Transverse colon (tissue), 4 donors: ENCODE data around the gene HTR3B. TPM values are rescaled to one million over a fixed set of nuclear protein-coding genes. Genes with fewer than 3 reads are reported as not detected.

Experiments
- DNase-seq: peaks from one replicate; pipeline ENCODE4 v3.0.0-alpha.2; 2019
- H3K27ac ChIP-seq, 4 donors: fragments of 200-600 bp; sonication (generic); 2 replicates each; pipeline ENCODE4 v1.5.1; 2016 to 2018; ENCODE audit warnings: inconsistent platforms in 4 of 4
- H3K27me3 ChIP-seq: fragments of 200-600 bp; sonication (generic); 2 replicates; pipeline ENCODE4 v1.5.1; 2017; ENCODE audit warnings: inconsistent platforms
- H3K36me3 ChIP-seq, 4 donors: fragments of 200-600 bp; sonication (generic); 2 replicates each; pipeline ENCODE4 v1.5.1; 2017 to 2019; ENCODE audit warnings: inconsistent platforms in 4 of 4
- H3K4me1 ChIP-seq, 4 donors: fragments of 200-600 bp; sonication (generic); 2 replicates each; pipeline ENCODE4 v1.5.1; 2017 to 2020; ENCODE audit warnings: inconsistent platforms in 4 of 4
- H3K4me3 ChIP-seq, 4 donors: fragments of 200-600 bp; sonication (generic); 1 replicate in 1 of 4; 2 replicates in 3 of 4; pipeline versions ENCODE4 v1.5.1 to v1.6.1; 2017 to 2019; ENCODE audit warnings: inconsistent platforms in 4 of 4
- H3K9me3 ChIP-seq, 2 donors: fragments of 200-600 bp; sonication (generic); 2 replicates each; pipeline ENCODE4 v1.5.1; 2017 to 2019; ENCODE audit warnings: inconsistent platforms in 2 of 2
- CTCF ChIP-seq, 5 experiments: fragments of 200-600 bp in 3 of 5; fragments of 450-650 bp in 2 of 5; sonication (generic) in 3 of 5; IDR thresholded peaks; 1 replicate in 2 of 5; 2 replicates in 3 of 5; pipeline ENCODE4 v1.5.1; 2016 to 2017; ENCODE audit warnings: antibody characterized with exemption in 5 of 5, inconsistent platforms in 3 of 5, mild to moderate bottlenecking in 2 of 5, moderate library complexity in 1 of 5
- EP300 ChIP-seq: sonication (generic); formaldehyde crosslinking; IDR thresholded peaks from one replicate; pipeline ENCODE4 v1.6.1; 2017; ENCODE audit warnings: antibody characterized with exemption, low read depth
- POLR2A ChIP-seq: fragments of 450-650 bp; IDR thresholded peaks from one replicate; pipeline ENCODE4 v1.6.1; 2016; ENCODE audit warnings: antibody characterized with exemption, mild to moderate bottlenecking, moderate library complexity
- POLR2AphosphoS5 ChIP-seq, 3 donors: sonication (generic); formaldehyde crosslinking; IDR thresholded peaks; one replicate each; pipeline ENCODE4 v1.6.1; 2016; ENCODE audit warnings: antibody characterized with exemption in 3 of 3
- WGBS, 2 donors: methylation state at CpG; one replicate each; pipeline ENCODE4 v1.1.5; 2018; ENCODE audit warnings: low coverage in 1 of 2; 5-methylcytosine and 5-hydroxymethylcytosine counted together
- in situ Hi-C, 4 donors: fragments of 200-750 bp; cut with MboI; loops; one replicate each; pipeline versions ENCODE4 v1.15.0 to v1.15.1; 2017; ENCODE audit warnings: low sequenced_read_pairs in 3 of 4, low pct_ligation_motif_present in 1 of 4, low pct_unique_long_range_greater_than_20kb in 1 of 4
- intact Hi-C: fragments of 100-400 bp; cut with DNase I; formaldehyde crosslinking; loops from one replicate; pipeline ENCODE4 v1.15.1; 2023; ENCODE audit warnings: low total_unique reads
- total RNA-seq, 4 donors: library from RNA; depleted of rRNA; stranded (reverse); fragments of >200 nt; gene quantifications; one replicate each; pipeline ENCODE4 v1.1.0, GENCODE V29; 2016

HTR3B gene
- total RNA-seq, 4 donors from 2014 or later: 0.14 TPM; not detected in 3

GRCh38 chr11:113873236-113873626, 31.4 kb upstream of the HTR3B start:
- 33 to 52% methylated on average over 5 of the region's 5 CpGs for WGBS, 2 donors
- DNase-seq: no peak
- TF ChIP-seq POLR2A (no peak), EP300 (no peak), POLR2AphosphoS5 (IDR thresholded peaks at IDR 0.05) (no peak), CTCF (IDR thresholded peaks at IDR 0.05) (no peak)
- peak overlapping the region in 1 of 4 donors; percentile 17 for H3K4me3 ChIP-seq
- H3K27me3 ChIP-seq: no peaks in the 10 kb centered on the region
- intact Hi-C loops: no loop called here
- peaks cover 4 to 24% (median 14%) of the 10 kb centered on the region in 4 donors for H3K4me1 ChIP-seq
- in situ Hi-C loops: no loop called here
- no peaks in the 10 kb centered on the region for H3K9me3 ChIP-seq
- peak overlapping the region in 2 of 4 donors; percentile 6 to 8 for H3K27ac ChIP-seq
- H3K36me3 ChIP-seq: no peaks in the 10 kb centered on the region

- intact Hi-C loops (no loop called here), in situ Hi-C loops (no loop called here)
- 92% methylated on average over 19 of the region's 19 CpGs; no CpG with 5 or more reads in 1 of the 2 donors for WGBS, 2 donors
- Histone ChIP-seq H3K9me3 (no peaks in the 10 kb centered on the region), H3K27ac (peak overlapping the region in 1 of 4 donors; percentile 95), H3K4me1 (peaks cover 4 to 24% (median 14%) of the 10 kb centered on the region in 4 donors), H3K4me3 (peak overlapping the region in 2 of 4 donors; percentile 73 to 77), H3K27me3 (no peaks in the 10 kb centered on the region), H3K36me3 (no peaks in the 10 kb centered on the region)
- no peak for DNase-seq
- TF ChIP-seq CTCF (IDR thresholded peaks at IDR 0.05): no peak
Measured at GRCh38 chr11:113874096-113874495, 30.5 kb upstream of the HTR3B start.

DNA sequence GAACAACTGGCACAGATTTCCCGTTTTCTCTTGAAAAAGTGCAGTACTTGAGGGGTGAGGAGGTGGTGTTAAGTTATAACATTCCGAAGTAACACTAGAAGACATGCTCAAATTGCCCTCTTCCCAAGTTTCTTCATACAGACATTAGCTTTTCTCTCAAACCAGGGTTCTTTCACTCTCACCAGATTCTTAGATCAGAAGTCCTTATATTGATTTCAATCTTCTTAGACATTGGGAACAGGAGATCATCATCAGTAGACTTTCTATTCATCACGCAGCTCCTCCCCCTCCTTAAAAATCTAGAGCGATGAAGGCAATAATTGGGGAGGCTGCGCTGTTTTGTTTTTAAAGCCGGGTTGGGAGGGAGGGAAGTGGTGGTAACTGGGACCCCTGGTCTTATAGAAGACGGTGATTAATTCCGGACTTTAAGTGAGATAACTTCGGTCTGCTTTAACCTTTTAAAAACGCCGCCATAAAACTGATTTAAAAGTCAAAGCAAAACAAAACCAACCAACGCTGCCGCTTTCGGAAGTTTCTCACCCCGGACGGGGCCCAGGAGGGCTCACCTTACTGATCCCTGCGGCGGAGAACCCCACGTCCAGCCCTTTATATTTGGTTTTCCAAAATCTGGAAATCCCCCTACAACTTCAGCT, 29.9 kb upstream of the HTR3B start:
- H3K4me1 ChIP-seq: peaks cover 4 to 24% (median 14%) of the 10 kb centered on the region in 4 donors
- no peaks in the 10 kb centered on the region for H3K27me3 ChIP-seq
- peak overlapping the region; percentile 80 to 95 (median 88) for H3K27ac ChIP-seq
- H3K9me3 ChIP-seq: no peaks in the 10 kb centered on the region
- intact Hi-C loops: no loop called here
- TF ChIP-seq CTCF (IDR thresholded peaks at IDR 0.05) (peak in 1 of 5 experiments; percentile 12), EP300 (no peak)
- WGBS, 2 donors: 4 to 11% methylated on average over 4 to 19 of the region's 19 CpGs
- no peaks in the 10 kb centered on the region for H3K36me3 ChIP-seq
- in situ Hi-C loops: loop anchor here in 1 of 4 donors (25.0 kb wide), 1 partner anchor 388 kb away; no protein-coding TSS in a partner anchor
- DNase-seq: no peak
- H3K4me3 ChIP-seq: peak overlapping the region; percentile 73 to 81 (median 76)

- peak within 1 kb of the TSS; percentile 73 to 81 (median 76) for H3K4me3 ChIP-seq
- no peaks in the 10 kb centered on the region for H3K9me3 ChIP-seq
- no peaks in the 10 kb centered on the region for H3K36me3 ChIP-seq
- intact Hi-C loops (no loop called here), in situ Hi-C loops (loop anchor here in 1 of 4 donors (25.0 kb wide), 1 partner anchor 387 kb away; no protein-coding TSS in a partner anchor)
- peak within 1 kb of the TSS; percentile 80 to 95 (median 88) for H3K27ac ChIP-seq
- WGBS, 2 donors: 0% methylated on average over 53 of the region's 95 CpGs; no CpG with 5 or more reads in 1 of the 2 donors
- no peaks in the 10 kb centered on the region for H3K27me3 ChIP-seq
- TF ChIP-seq POLR2AphosphoS5 (IDR thresholded peaks at IDR 0.05): peak; percentile 81 to 92 (median 87)
- TF ChIP-seq CTCF (IDR thresholded peaks at IDR 0.05): peak in 1 of 5 experiments; percentile 13
- TF ChIP-seq POLR2A: peak; percentile 85
- no peak for TF ChIP-seq EP300
- peaks cover 4 to 23% (median 14%) of the 10 kb centered on the region in 4 donors for H3K4me1 ChIP-seq
- DNase-seq: peak; percentile 98
Measured at GRCh38 chr11:113875234-113876073, 29.1 kb upstream of the HTR3B start, which contains the start of gene USP28. Gene USP28 (minus strand): TSS chr11:113875572. CDS start chr11:113875501, 71 bp downstream.
